GM20000 (cell line): Measurements from ENCODE around the gene SMIM28.

ENCODE experiments used
- DNase-seq: peaks from one replicate; pipeline ENCODE4 v3.0.0; 2012; ENCODE audit warnings: low spot score
- TF ChIP-seq, protein P1 (sequence below): IDR thresholded peaks from 2 replicates; pipeline ENCODE4 v1.5.1; 2012; ENCODE audit warnings: mild to moderate bottlenecking, control low read depth; ENCODE audit errors: extremely low read depth, missing control alignments

The SMIM28 gene

DNA sequence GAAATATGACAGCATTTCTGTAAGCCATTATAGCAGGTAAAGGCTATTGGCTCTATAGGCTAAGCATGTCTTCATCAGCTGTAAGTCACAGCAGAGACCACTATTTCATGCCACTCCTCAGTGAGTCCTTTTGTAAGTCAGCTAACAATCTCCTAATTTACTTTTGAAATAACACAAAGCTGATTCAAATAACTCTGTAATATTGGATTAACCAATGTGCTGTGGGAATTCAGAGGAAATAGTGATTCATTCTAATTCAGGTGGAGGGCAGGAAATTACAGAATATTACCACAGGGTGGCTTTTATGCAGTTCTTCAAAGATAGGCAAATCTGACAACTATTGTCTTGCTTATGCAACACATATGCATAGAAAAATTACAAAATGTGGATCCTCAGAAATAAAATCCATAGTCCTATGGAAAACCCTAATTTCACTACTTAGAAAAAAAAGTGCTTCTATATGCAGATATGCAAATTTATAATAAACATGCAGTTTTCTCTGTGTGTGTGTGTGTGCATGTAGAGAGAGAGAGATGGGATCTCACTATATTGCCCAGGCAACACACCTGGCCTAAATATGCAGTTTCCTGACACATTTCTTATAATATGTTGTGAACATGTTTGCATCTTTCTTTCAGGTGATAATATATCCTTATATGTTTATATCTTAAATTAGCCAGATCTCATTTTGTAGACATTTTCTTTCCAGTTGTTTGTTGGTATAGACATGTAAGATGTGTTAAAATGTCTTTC is 4.8 kb upstream of the SMIM28 start:
- DNase-seq, result no peak
- TF ChIP-seq, protein P1, sequence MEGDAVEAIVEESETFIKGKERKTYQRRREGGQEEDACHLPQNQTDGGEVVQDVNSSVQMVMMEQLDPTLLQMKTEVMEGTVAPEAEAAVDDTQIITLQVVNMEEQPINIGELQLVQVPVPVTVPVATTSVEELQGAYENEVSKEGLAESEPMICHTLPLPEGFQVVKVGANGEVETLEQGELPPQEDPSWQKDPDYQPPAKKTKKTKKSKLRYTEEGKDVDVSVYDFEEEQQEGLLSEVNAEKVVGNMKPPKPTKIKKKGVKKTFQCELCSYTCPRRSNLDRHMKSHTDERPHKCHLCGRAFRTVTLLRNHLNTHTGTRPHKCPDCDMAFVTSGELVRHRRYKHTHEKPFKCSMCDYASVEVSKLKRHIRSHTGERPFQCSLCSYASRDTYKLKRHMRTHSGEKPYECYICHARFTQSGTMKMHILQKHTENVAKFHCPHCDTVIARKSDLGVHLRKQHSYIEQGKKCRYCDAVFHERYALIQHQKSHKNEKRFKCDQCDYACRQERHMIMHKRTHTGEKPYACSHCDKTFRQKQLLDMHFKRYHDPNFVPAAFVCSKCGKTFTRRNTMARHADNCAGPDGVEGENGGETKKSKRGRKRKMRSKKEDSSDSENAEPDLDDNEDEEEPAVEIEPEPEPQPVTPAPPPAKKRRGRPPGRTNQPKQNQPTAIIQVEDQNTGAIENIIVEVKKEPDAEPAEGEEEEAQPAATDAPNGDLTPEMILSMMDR, result no peak

DNA sequence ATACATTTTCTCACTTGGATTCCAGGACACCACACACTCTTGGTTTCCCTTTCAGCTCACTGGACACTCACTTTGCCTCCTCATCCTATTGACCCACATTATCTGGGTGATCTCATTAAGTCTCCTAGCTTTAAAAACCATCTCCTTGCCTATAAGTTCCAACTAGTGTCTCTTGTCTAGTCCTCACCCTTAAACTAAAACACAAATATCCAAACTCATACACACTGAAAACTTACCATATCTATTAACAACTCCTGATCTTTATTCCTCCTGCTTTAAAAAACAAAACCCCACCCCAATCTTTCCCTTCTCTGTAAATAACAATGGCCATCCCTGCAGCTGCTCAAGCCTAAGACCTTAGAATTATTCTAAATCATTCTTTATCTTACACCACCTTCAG is 3.5 kb upstream of the SMIM28 start:
- DNase-seq, result no peak
- TF ChIP-seq, protein P1, result no peak

DNA sequence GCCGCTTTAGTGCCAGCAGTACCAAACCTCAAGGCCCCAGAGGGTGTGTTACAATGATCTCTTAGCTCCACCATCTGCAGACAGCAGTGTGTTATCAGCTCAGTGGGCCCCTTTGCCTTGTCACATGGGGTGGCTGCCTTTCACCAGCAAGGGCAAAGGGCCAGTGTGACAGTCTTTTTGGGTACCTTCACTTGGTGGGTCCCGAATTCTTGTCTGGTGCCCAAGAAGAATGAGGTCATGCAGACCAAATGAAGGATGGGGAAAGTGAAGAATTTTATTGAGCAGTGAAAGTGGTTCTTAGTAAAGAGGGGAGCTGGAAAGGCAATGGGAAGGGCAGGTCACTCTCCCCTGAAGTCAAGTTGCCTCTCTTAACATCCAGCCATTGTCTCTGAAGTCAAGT is 2.9 kb upstream of the SMIM28 start:
- TF ChIP-seq, protein P1, result no peak
- no peak for DNase-seq

GRCh38 chr6:138377042-138377441 is 663 bp upstream of the SMIM28 start:
- TF ChIP-seq, protein P1, result no peak
- no peak for DNase-seq

GRCh38 chr6:138378463-138378862 is 758 bp downstream of the SMIM28 start:
- TF ChIP-seq, protein P1, result no peak
- no peak for DNase-seq

GRCh38 chr6:138382498-138383265 is 5.0 kb downstream of the SMIM28 start:
- DNase-seq, result no peak
- TF ChIP-seq, protein P1, result no peak

GRCh38 chr6:138383776-138384175 is 6.1 kb downstream of the SMIM28 start:
- TF ChIP-seq, protein P1, result no peak

More at GRCh38 chr6:138383776-138384175, 6.1 kb downstream of the SMIM28 start:
- no peak for DNase-seq
